ENCODE results near the gene NEURL1B. TPM values are rescaled to one million over a fixed set of nuclear protein-coding genes. Genes with fewer than 3 reads are reported as not detected.

Gene NEURL1B
- total and polyA plus RNA-seq, 4 donors: 1.5 to 10.0 (median 5.5) TPM

GRCh38 chr5:172608773-172609172 lies 32.3 kb upstream of the NEURL1B start:
- WGBS: 94% methylated on average over 3 of the region's 3 CpGs
- Histone ChIP-seq H3K4me1 (ENCODE audit: control insufficient read depth in 4 of 4, insufficient read depth in 4 of 4, low read length in 3 of 4) (no peaks in the 10 kb centered on the region), H3K27me3 (ENCODE audit: control insufficient read depth in 4 of 4, insufficient read depth in 4 of 4, low read length in 3 of 4) (no peaks in the 10 kb centered on the region), H3K9me3 (ENCODE audit: control insufficient read depth in 4 of 4, low read length in 3 of 4) (peaks cover 0 to 2% (median 0%) of the 10 kb centered on the region in 4 donors), H3K36me3 (ENCODE audit: control insufficient read depth in 4 of 4, insufficient read depth in 3 of 4, low read depth in 1 of 4, low read length in 3 of 4) (no peaks in the 10 kb centered on the region), H3K9ac (ENCODE audit: low read depth in 1 of 2, low read length in 2 of 2) (no peak overlapping the region), H3K4me3 (ENCODE audit: low read depth in 1 of 3, low read length in 3 of 3) (no peak overlapping the region), H3K27ac (ENCODE audit: low read depth in 1 of 2, low read length in 2 of 2) (peak overlapping the region in 1 of 2 donors; percentile 20)
- no peak for DNase-seq (ENCODE audit: low spot score)
- TF ChIP-seq EGR1 (IDR thresholded peaks at IDR 0.05; ENCODE audit: low read depth in 2 of 2) (no peak), CTCF (IDR thresholded peaks at IDR 0.05; ENCODE audit: low read depth, low read length, missing input control) (no peak)

- Histone ChIP-seq H3K4me1 (ENCODE audit: control insufficient read depth in 4 of 4, insufficient read depth in 4 of 4, low read length in 3 of 4) (no peaks in the 10 kb centered on the region), H3K9me3 (ENCODE audit: control insufficient read depth in 4 of 4, low read length in 3 of 4) (peaks cover 0 to 2% (median 0%) of the 10 kb centered on the region in 4 donors), H3K9ac (ENCODE audit: low read depth in 1 of 2, low read length in 2 of 2) (no peak overlapping the region), H3K27me3 (ENCODE audit: control insufficient read depth in 4 of 4, insufficient read depth in 4 of 4, low read length in 3 of 4) (no peaks in the 10 kb centered on the region), H3K4me3 (ENCODE audit: low read depth in 1 of 3, low read length in 3 of 3) (no peak overlapping the region), H3K36me3 (ENCODE audit: control insufficient read depth in 4 of 4, insufficient read depth in 3 of 4, low read depth in 1 of 4, low read length in 3 of 4) (no peaks in the 10 kb centered on the region), H3K27ac (ENCODE audit: low read depth in 1 of 2, low read length in 2 of 2) (peak overlapping the region in 1 of 2 donors; percentile 36)
- DNase-seq (ENCODE audit: low spot score): no peak
- no peak for TF ChIP-seq CTCF (IDR thresholded peaks at IDR 0.05; ENCODE audit: low read depth, low read length, missing input control)
- peak in 1 of 2 donors; percentile 16 for TF ChIP-seq RAD21 (IDR thresholded peaks at IDR 0.05)
- no peak for TF ChIP-seq FOXA1 (IDR thresholded peaks at IDR 0.05)
- no peak for TF ChIP-seq JUND (IDR thresholded peaks at IDR 0.05)
- TF ChIP-seq EGR1 (IDR thresholded peaks at IDR 0.05; ENCODE audit: low read depth in 2 of 2): no peak
- no peak for TF ChIP-seq REST (IDR thresholded peaks at IDR 0.05)
- no peak for TF ChIP-seq ZBTB33 (IDR thresholded peaks at IDR 0.05)
- peak; percentile 89 for TF ChIP-seq NR2F2 (IDR thresholded peaks at IDR 0.05)
- no peak for TF ChIP-seq MAX (IDR thresholded peaks at IDR 0.05)
- TF ChIP-seq GABPA (IDR thresholded peaks at IDR 0.05 in 1 of 2, conservative IDR thresholded peaks at IDR 0.05 in 1 of 2): no peak
- TF ChIP-seq HNF4G (IDR thresholded peaks at IDR 0.05): no peak
- TF ChIP-seq TAF1 (conservative IDR thresholded peaks at IDR 0.05): no peak
- peak; percentile 63 to 67 for TF ChIP-seq RXRA (IDR thresholded peaks at IDR 0.05)
- no peak for TF ChIP-seq YY1 (IDR thresholded peaks at IDR 0.05)
- TF ChIP-seq FOXA2 (IDR thresholded peaks at IDR 0.05): no peak
- no peak for TF ChIP-seq ATF3 (IDR thresholded peaks at IDR 0.05)
- no peak for TF ChIP-seq HNF4A (conservative IDR thresholded peaks at IDR 0.05)
- TF ChIP-seq SP1 (IDR thresholded peaks at IDR 0.05): peak; percentile 48
- 83% methylated on average over 6 of the region's 6 CpGs for WGBS
Observed at GRCh38 chr5:172610643-172611042, 30.4 kb upstream of the NEURL1B start.
